ENCODE data around the gene GTF3C4. TPM values are rescaled to one million over a fixed set of nuclear protein-coding genes. Genes with fewer than 3 reads are reported as not detected.

Gene GTF3C4
- total RNA-seq, 4 donors from 2014 or later: 16.6 to 25.9 (median 24.1) TPM

- no peak for DNase-seq (ENCODE audit: low spot score in 2 of 2)
- 95% methylated on average over 8 of the region's 8 CpGs for WGBS
- TF ChIP-seq, protein P1, sequence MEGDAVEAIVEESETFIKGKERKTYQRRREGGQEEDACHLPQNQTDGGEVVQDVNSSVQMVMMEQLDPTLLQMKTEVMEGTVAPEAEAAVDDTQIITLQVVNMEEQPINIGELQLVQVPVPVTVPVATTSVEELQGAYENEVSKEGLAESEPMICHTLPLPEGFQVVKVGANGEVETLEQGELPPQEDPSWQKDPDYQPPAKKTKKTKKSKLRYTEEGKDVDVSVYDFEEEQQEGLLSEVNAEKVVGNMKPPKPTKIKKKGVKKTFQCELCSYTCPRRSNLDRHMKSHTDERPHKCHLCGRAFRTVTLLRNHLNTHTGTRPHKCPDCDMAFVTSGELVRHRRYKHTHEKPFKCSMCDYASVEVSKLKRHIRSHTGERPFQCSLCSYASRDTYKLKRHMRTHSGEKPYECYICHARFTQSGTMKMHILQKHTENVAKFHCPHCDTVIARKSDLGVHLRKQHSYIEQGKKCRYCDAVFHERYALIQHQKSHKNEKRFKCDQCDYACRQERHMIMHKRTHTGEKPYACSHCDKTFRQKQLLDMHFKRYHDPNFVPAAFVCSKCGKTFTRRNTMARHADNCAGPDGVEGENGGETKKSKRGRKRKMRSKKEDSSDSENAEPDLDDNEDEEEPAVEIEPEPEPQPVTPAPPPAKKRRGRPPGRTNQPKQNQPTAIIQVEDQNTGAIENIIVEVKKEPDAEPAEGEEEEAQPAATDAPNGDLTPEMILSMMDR (IDR thresholded peaks at IDR 0.05): no peak
- no peaks in the 10 kb centered on the region for H3K9me3 ChIP-seq
- no peaks in the 10 kb centered on the region for H3K27me3 ChIP-seq
- H3K36me3 ChIP-seq: peaks cover 64% of the 10 kb centered on the region
- H3K27ac ChIP-seq: no peak overlapping the region
- no peaks in the 10 kb centered on the region for H3K4me1 ChIP-seq
- no peak overlapping the region for H3K4me3 ChIP-seq
These were observed 41.5 kb upstream of the GTF3C4 start for GRCh38 chr9:132628746-132629145.

GRCh38 chr9:132630116-132630515 lies 40.1 kb upstream of the GTF3C4 start:
- H3K4me1 ChIP-seq: no peaks in the 10 kb centered on the region
- DNase-seq (ENCODE audit: low spot score in 2 of 2): no peak
- H3K4me3 ChIP-seq: no peak overlapping the region
- TF ChIP-seq, protein P1 (IDR thresholded peaks at IDR 0.05): no peak
- TF ChIP-seq EP300 (IDR thresholded peaks at IDR 0.05) (no peak), POLR2AphosphoS5 (IDR thresholded peaks at IDR 0.05) (no peak), POLR2A (IDR thresholded peaks at IDR 0.05) (no peak)
- 90% methylated on average over 9 of the region's 9 CpGs for WGBS
- H3K27ac ChIP-seq: no peak overlapping the region
- H3K27me3 ChIP-seq: no peaks in the 10 kb centered on the region
- no peaks in the 10 kb centered on the region for H3K9me3 ChIP-seq
- peaks cover 61% of the 10 kb centered on the region for H3K36me3 ChIP-seq

- TF ChIP-seq POLR2A (IDR thresholded peaks at IDR 0.05): no peak
- whole genome bisulfite sequencing: 78% methylated on average over 3 of the region's 3 CpGs
- Histone ChIP-seq H3K27ac (no peak overlapping the region), H3K27me3 (no peaks in the 10 kb centered on the region), H3K36me3 (peaks cover 58% of the 10 kb centered on the region), H3K4me3 (no peak overlapping the region), H3K4me1 (no peaks in the 10 kb centered on the region), H3K9me3 (no peaks in the 10 kb centered on the region)
- no peak for DNase-seq (ENCODE audit: low spot score in 2 of 2)
These were observed 39.5 kb upstream of the GTF3C4 start for GRCh38 chr9:132630811-132631210.

DNA sequence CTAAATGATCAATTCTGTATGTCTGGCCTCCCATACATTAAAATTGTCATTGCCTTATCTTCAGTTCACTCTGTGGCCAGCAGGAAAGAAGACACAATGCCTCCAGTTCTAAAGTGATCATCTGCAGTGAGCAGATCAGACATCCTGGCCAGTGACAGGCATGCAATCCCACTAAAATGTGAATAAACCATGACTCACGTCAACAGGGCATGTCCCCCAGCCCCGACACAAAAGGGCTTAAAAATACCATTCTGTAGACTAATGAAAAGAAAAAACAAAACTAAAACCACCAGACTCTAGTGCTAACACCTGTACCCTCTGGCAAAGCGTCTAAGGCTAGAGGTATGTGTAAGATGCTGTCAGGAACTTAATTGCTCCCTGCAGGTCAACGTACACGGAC lies 39.0 kb upstream of the GTF3C4 start:
- 88% methylated on average over 5 of the region's 5 CpGs for WGBS
- no peaks in the 10 kb centered on the region for H3K4me1 ChIP-seq
- DNase-seq (ENCODE audit: low spot score in 2 of 2): no peak
- no peak overlapping the region for H3K4me3 ChIP-seq
- no peaks in the 10 kb centered on the region for H3K9me3 ChIP-seq
- H3K27me3 ChIP-seq: no peaks in the 10 kb centered on the region
- no peak overlapping the region for H3K27ac ChIP-seq
- TF ChIP-seq, protein P1 (IDR thresholded peaks at IDR 0.05): no peak
- peaks cover 63% of the 10 kb centered on the region for H3K36me3 ChIP-seq

- Histone ChIP-seq H3K4me3 (no peak overlapping the region), H3K27me3 (no peaks in the 10 kb centered on the region), H3K27ac (no peak overlapping the region), H3K9me3 (no peaks in the 10 kb centered on the region), H3K36me3 (peaks cover 64% of the 10 kb centered on the region), H3K4me1 (no peaks in the 10 kb centered on the region)
- whole genome bisulfite sequencing: 86% methylated on average over 7 of the region's 7 CpGs
- no peak for DNase-seq (ENCODE audit: low spot score in 2 of 2)
- TF ChIP-seq POLR2AphosphoS5 (IDR thresholded peaks at IDR 0.05) (no peak), EP300 (IDR thresholded peaks at IDR 0.05) (no peak), POLR2A (IDR thresholded peaks at IDR 0.05) (no peak)
- TF ChIP-seq, protein P1 (IDR thresholded peaks at IDR 0.05): no peak
These were observed 38.6 kb upstream of the GTF3C4 start for GRCh38 chr9:132631685-132632084.

DNA sequence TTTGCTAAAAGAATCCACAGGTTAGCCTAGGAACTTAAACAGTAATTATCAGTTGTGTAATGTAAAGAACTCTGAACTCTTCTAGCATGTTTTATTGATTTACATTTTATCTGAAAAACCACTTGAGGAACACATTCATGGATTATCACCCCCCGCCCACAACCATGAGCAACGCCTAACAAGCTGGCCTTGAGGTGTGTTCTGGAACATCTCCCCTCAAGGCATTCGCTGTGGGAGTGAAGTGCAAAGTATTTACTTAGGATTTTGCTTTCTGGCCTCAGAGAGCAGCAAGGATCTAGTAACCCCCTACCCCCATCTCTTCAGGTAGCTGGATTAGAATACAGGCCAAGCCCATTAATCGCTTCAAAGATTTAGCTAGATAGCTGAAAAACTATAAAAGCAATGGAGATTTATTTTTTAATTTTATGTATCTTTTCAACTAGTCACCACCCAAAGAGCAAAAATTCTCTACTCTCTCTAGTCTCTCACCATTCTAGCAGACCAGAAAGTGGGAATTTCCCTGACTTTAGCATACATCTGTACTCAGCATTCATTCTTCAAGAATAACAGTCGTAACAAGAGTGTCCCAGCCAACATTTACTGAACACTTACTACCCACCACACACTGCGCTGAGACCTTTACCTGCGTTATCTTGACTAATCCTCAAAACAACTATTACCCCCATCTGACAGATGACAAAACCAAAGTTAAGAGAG lies 37.7 kb upstream of the GTF3C4 start:
- TF ChIP-seq EP300 (IDR thresholded peaks at IDR 0.05) (no peak), POLR2AphosphoS5 (IDR thresholded peaks at IDR 0.05) (no peak), POLR2A (IDR thresholded peaks at IDR 0.05) (no peak)
- TF ChIP-seq, protein P1 (IDR thresholded peaks at IDR 0.05): no peak
- DNase-seq (ENCODE audit: low spot score in 2 of 2): no peak
- peaks cover 65% of the 10 kb centered on the region for H3K36me3 ChIP-seq
- H3K27me3 ChIP-seq: no peaks in the 10 kb centered on the region
- no peaks in the 10 kb centered on the region for H3K9me3 ChIP-seq
- H3K27ac ChIP-seq: no peak overlapping the region
- WGBS: 89% methylated on average over 7 of the region's 7 CpGs
- no peak overlapping the region for H3K4me3 ChIP-seq
- H3K4me1 ChIP-seq: no peaks in the 10 kb centered on the region
